Stimulated activated CD4-positive, alpha-beta T cell treated with anti-CD3 and anti-CD28 coated beads, Interleukin-2, amount 100 ng/mL, for 48 hours (primary cell): ENCODE data around the gene ELMO3.

Experiments used
- DNase-seq, 2 donors: peaks; one replicate each; pipeline ENCODE4 v3.0.0-alpha.2; 2020

The ELMO3 gene

GRCh38 chr16:67199011-67199807 is at the start of gene ELMO3:
Gene ELMO3 (plus strand): TSS chr16:67199131. CDS start chr16:67199327, 196 bp downstream.
- DNase-seq = no peak

- DNase-seq = no peak
Measured at GRCh38 chr16:67149276-67150046, 49.5 kb upstream of the ELMO3 start.

- DNase-seq = peak in 1 of 2 donors; percentile 36
Measured at GRCh38 chr16:67150047-67150832, 48.7 kb upstream of the ELMO3 start.

- no peak for DNase-seq
Measured at GRCh38 chr16:67150833-67151396, 48.0 kb upstream of the ELMO3 start, which contains the start of gene B3GNT9. Gene B3GNT9 (minus strand): TSS chr16:67150998. CDS start chr16:67150485, 513 bp downstream.

- no peak for DNase-seq
Measured at GRCh38 chr16:67151431-67152097, 47.4 kb upstream of the ELMO3 start.

- no peak for DNase-seq
Measured at GRCh38 chr16:67154578-67155294, 44.2 kb upstream of the ELMO3 start.

GRCh38 chr16:67155295-67156142 is 43.4 kb upstream of the ELMO3 start:
- DNase-seq = peak; percentile 77 to 86

- no peak for DNase-seq
Measured at GRCh38 chr16:67156143-67156844, 42.6 kb upstream of the ELMO3 start.

GRCh38 chr16:67157106-67157748 is 41.7 kb upstream of the ELMO3 start:
- DNase-seq = no peak

- DNase-seq = no peak
Measured at GRCh38 chr16:67157892-67158635, 40.9 kb upstream of the ELMO3 start.

- peak; percentile 69 to 73 for DNase-seq
Measured at GRCh38 chr16:67158637-67159600, 40.0 kb upstream of the ELMO3 start.

- DNase-seq = no peak
Measured at GRCh38 chr16:67161595-67162058, 37.3 kb upstream of the ELMO3 start.

GRCh38 chr16:67162506-67163163 is 36.3 kb upstream of the ELMO3 start:
- no peak for DNase-seq

- DNase-seq = peak in 1 of 2 donors; percentile 51
Measured at GRCh38 chr16:67163164-67163998, 35.5 kb upstream of the ELMO3 start.

GRCh38 chr16:67163999-67164558 is 34.9 kb upstream of the ELMO3 start:
- no peak for DNase-seq
